IMR-90 (cell line): ENCODE results near the gene RORC. TPM values are rescaled to one million over a fixed set of nuclear protein-coding genes. Genes with fewer than 3 reads are reported as not detected.

Experiments used
- ATAC-seq: fragments of 200-7000 bp; cut with Tn5 transposase; 2 replicates; pipeline ENCODE4 v1.9.1; 2020; ENCODE audit warnings: low read depth, mild to moderate bottlenecking, moderate library complexity
- BruUV-seq: library from RNA; stranded (reverse); fragments of 400-500 nt; replicated peaks from 2 replicates; lab custom pipeline; 2021; lab: Mats Ljungman, UMichigan
- CTCF ChIA-PET: fragments of 300-600 bp; formaldehyde crosslinking; extraction: SDS; loops from one replicate; lab custom pipeline; 2021; ENCODE audit warnings: antibody characterized with exemption; lab: Yijun Ruan, JAX
- POLR2A ChIA-PET: fragments of 300-600 bp; sonication (Branson Sonifier 250); formaldehyde crosslinking; loops from one replicate; lab custom pipeline; 2022; ENCODE audit warnings: antibody characterized with exemption; ENCODE audit not compliant: unreplicated experiment; lab: Charles Lee
- DNase-seq: peaks from one replicate; pipeline ENCODE4 v3.0.0; 2013
- H2AFZ ChIP-seq: replicated peaks from 2 replicates; pipeline ENCODE3; 2013; ENCODE audit warnings: low read length, mild to moderate bottlenecking; ENCODE audit not compliant: poor library complexity
- H2AK5ac ChIP-seq: 2 replicates; pipeline ENCODE4 v1.6.1; 2013; ENCODE audit warnings: low read depth, low read length, inconsistent platforms
- H2AK9ac ChIP-seq: replicated peaks from 2 replicates; pipeline ENCODE3; 2013; ENCODE audit warnings: mild to moderate bottlenecking, low read depth, low read length, moderate library complexity; ENCODE audit not compliant: poor library complexity
- H2BK120ac ChIP-seq: 2 replicates; pipeline ENCODE4 v1.6.1; 2013; ENCODE audit warnings: low read depth, low read length, inconsistent platforms
- H2BK15ac ChIP-seq: 3 replicates; pipeline ENCODE4 v1.6.1; 2013; ENCODE audit warnings: low read depth, low read length, inconsistent platforms
- H2BK20ac ChIP-seq: 2 replicates; pipeline ENCODE4 v1.6.1; 2013; ENCODE audit warnings: low read depth, mild to moderate bottlenecking, inconsistent platforms, low read length, moderate library complexity
- H2BK5ac ChIP-seq: 2 replicates; pipeline ENCODE4 v1.6.1; 2013; ENCODE audit warnings: mild to moderate bottlenecking, low read depth, low read length, inconsistent platforms; ENCODE audit not compliant: poor library complexity, severe bottlenecking
- H3K14ac ChIP-seq: replicated peaks from 2 replicates; pipeline ENCODE4 v1.6.1; 2013; ENCODE audit warnings: low read depth, low read length, inconsistent platforms
- H3K18ac ChIP-seq: 2 replicates; pipeline ENCODE4 v1.6.1; 2013; ENCODE audit warnings: low read depth, low read length, control low read depth
- H3K23ac ChIP-seq: 2 replicates; pipeline ENCODE4 v1.6.1; 2013; ENCODE audit warnings: low read depth, low read length, inconsistent platforms
- H3K27ac ChIP-seq: 2 replicates; pipeline ENCODE4 v1.5.1; 2013; ENCODE audit warnings: mild to moderate bottlenecking, control low read depth, low read length; ENCODE audit not compliant: insufficient read depth
- H3K27me3 ChIP-seq: 2 replicates; pipeline ENCODE4 v1.6.1; 2013; ENCODE audit warnings: low read length; ENCODE audit not compliant: control insufficient read depth, insufficient read depth
- H3K36me3 ChIP-seq: 2 replicates; pipeline ENCODE4 v1.6.1; 2013; ENCODE audit warnings: low read length, mixed read lengths; ENCODE audit not compliant: control insufficient read depth, insufficient read depth
- H3K4ac ChIP-seq: 2 replicates; pipeline ENCODE4 v1.6.1; 2013; ENCODE audit warnings: low read depth, low read length, inconsistent platforms
- H3K4me1 ChIP-seq: 2 replicates; pipeline ENCODE4 v1.6.1; 2013; ENCODE audit warnings: low read length, mixed read lengths; ENCODE audit not compliant: control insufficient read depth, insufficient read depth
- H3K4me2 ChIP-seq: 2 replicates; pipeline ENCODE4 v1.6.1; 2013; ENCODE audit warnings: low read depth, mild to moderate bottlenecking, control low read depth, low read length, moderate library complexity
- H3K4me3 ChIP-seq: 2 replicates; pipeline ENCODE4 v1.5.1; 2013; ENCODE audit warnings: low read depth, mild to moderate bottlenecking, control low read depth, low read length, moderate library complexity; ENCODE audit not compliant: insufficient read depth
- H3K56ac ChIP-seq: 2 replicates; pipeline ENCODE4 v1.6.1; 2013; ENCODE audit warnings: low read length, inconsistent platforms; ENCODE audit not compliant: insufficient read depth; ENCODE audit errors: extremely low read depth
- H3K79me1 ChIP-seq, 2 experiments: 2 replicates each; pipeline ENCODE4 v1.6.1; 2013; ENCODE audit warnings: low read length in 2 of 2, inconsistent platforms in 1 of 2, low read depth in 1 of 2
- H3K9ac ChIP-seq: 2 replicates; pipeline ENCODE4 v1.6.1; 2013; ENCODE audit warnings: low read depth, low read length, control low read depth
- H3K9me1 ChIP-seq: 2 replicates; pipeline ENCODE4 v1.6.1; 2013; ENCODE audit warnings: low read length, inconsistent platforms; ENCODE audit not compliant: insufficient read depth
- H3K9me3 ChIP-seq: 2 replicates; pipeline ENCODE4 v1.6.1; 2013; ENCODE audit warnings: low read length; ENCODE audit not compliant: control insufficient read depth, insufficient read depth
- H4K20me1 ChIP-seq: 2 replicates; pipeline ENCODE4 v1.6.1; 2013; ENCODE audit warnings: low read length, inconsistent platforms; ENCODE audit not compliant: insufficient read depth
- H4K5ac ChIP-seq: 2 replicates; pipeline ENCODE4 v1.6.1; 2013; ENCODE audit warnings: mild to moderate bottlenecking, low read depth, low read length, control low read depth
- H4K8ac ChIP-seq, 2 experiments: 2 replicates each; pipeline ENCODE4 v1.6.1; 2013; ENCODE audit warnings: low read depth in 2 of 2, low read length in 2 of 2, control low read depth in 1 of 2, inconsistent platforms in 1 of 2
- H4K91ac ChIP-seq: 2 replicates; pipeline ENCODE4 v1.6.1; 2013; ENCODE audit warnings: low read depth, low read length, inconsistent platforms; ENCODE audit not compliant: insufficient read depth
- BHLHE40 ChIP-seq: fragments of 150-350 bp; IDR thresholded peaks from 2 replicates; pipeline ENCODE4 v1.6.1; 2016; ENCODE audit warnings: mild to moderate bottlenecking, low read depth, low read length
- CEBPB ChIP-seq: IDR thresholded peaks from 2 replicates; pipeline ENCODE4 v1.6.1; 2012; ENCODE audit warnings: low read depth, low read length, improper control_type of control experiment
- CHD1 ChIP-seq: IDR thresholded peaks from 2 replicates; pipeline ENCODE4 v1.6.1; 2012; ENCODE audit warnings: low read depth, low read length, improper control_type of control experiment
- CTCF ChIP-seq: conservative IDR thresholded peaks from 2 replicates; pipeline ENCODE4 v1.5.1; 2012; ENCODE audit warnings: mild to moderate bottlenecking, low read depth, low read length, improper control_type of control experiment
- ELK1 ChIP-seq: fragments of 150-350 bp; IDR thresholded peaks from 2 replicates; pipeline ENCODE4 v1.6.1; 2016; ENCODE audit warnings: low read depth, mild to moderate bottlenecking, low read length, moderate library complexity, borderline replicate concordance
- FOS ChIP-seq: fragments of 150-350 bp; IDR thresholded peaks from 2 replicates; pipeline ENCODE4 v1.6.1; 2016; ENCODE audit warnings: low read depth, low read length
- MAFK ChIP-seq: IDR thresholded peaks from 2 replicates; pipeline ENCODE4 v1.6.1; 2012; ENCODE audit warnings: low read depth, low read length, improper control_type of control experiment
- MAZ ChIP-seq: IDR thresholded peaks from 2 replicates; pipeline ENCODE4 v1.6.1; 2012; ENCODE audit warnings: low read depth, mild to moderate bottlenecking, low read length, improper control_type of control experiment, moderate library complexity, borderline replicate concordance
- NFE2L2 ChIP-seq: fragments of 150-350 bp; IDR thresholded peaks from 2 replicates; pipeline ENCODE4 v1.6.1; 2016; ENCODE audit warnings: low read depth, mild to moderate bottlenecking, low read length
- RAD21 ChIP-seq: IDR thresholded peaks from 2 replicates; pipeline ENCODE4 v1.6.1; 2012; ENCODE audit warnings: low read length, improper control_type of control experiment
- RCOR1 ChIP-seq: IDR thresholded peaks from 2 replicates; pipeline ENCODE4 v1.6.1; 2012; ENCODE audit warnings: mild to moderate bottlenecking, low read length, improper control_type of control experiment; ENCODE audit not compliant: insufficient replicate concordance
- RFX5 ChIP-seq: IDR thresholded peaks from 2 replicates; pipeline ENCODE4 v1.8.0; 2012; ENCODE audit warnings: low read depth, mild to moderate bottlenecking, low read length, moderate library complexity
- SMC3 ChIP-seq: fragments of 150-350 bp; IDR thresholded peaks from 2 replicates; pipeline ENCODE4 v1.6.1; 2016; ENCODE audit warnings: low read depth, mild to moderate bottlenecking, antibody characterized with exemption, low read length, moderate library complexity
- USF2 ChIP-seq: fragments of 150-350 bp; IDR thresholded peaks from 2 replicates; pipeline ENCODE4 v1.6.1; 2017; ENCODE audit warnings: mild to moderate bottlenecking, antibody characterized with exemption, low read length, low read depth
- WGBS, 2 experiments: methylation state at CpG; one replicate each; pipeline versions ENCODE4 v1.1.5 to v1.1.7; 2013; ENCODE audit warnings: missing lambda C conversion rate in 2 of 2; ENCODE audit not compliant: insufficient read length in 1 of 2; ENCODE audit errors: extremely low coverage in 2 of 2; 5-methylcytosine and 5-hydroxymethylcytosine counted together
- dilution Hi-C: fragments of 300-500 bp; cut with HindIII; formaldehyde crosslinking; loops from one replicate; pipeline ENCODE4 v1.14.3; 2018; ENCODE audit warnings: low sequenced_read_pairs; ENCODE audit not compliant: unreplicated experiment
- in situ Hi-C: fragments of 300-500 bp; cut with MboI; formaldehyde crosslinking; loops from 3 replicates; pipeline ENCODE4 v1.14.3; 2019; ENCODE audit warnings: low sequenced_read_pairs, inconsistent platforms, mixed read lengths
- intact Hi-C: fragments of 100-400 bp; cut with micrococcal nuclease; formaldehyde crosslinking; loops from 2 replicates; pipeline ENCODE4 v1.10.0; 2022
- polyA plus RNA-seq, 3 experiments: library from polyadenylated mRNA; depleted of rRNA; stranded (reverse); fragments of >200 nt; gene quantifications; 2 replicates each; pipeline ENCODE4 v1.2.3, GENCODE V29; 2012; ENCODE audit warnings: low replicate concordance in 1 of 3
- total RNA-seq: library from RNA; depleted of rRNA; stranded (reverse); fragments of >200 nt; gene quantifications from 2 replicates; pipeline ENCODE4 v1.2.3, GENCODE V29; 2012

RORC gene
- total and polyA plus RNA-seq, 2 of the 4 experiments (the other 2 are of a cell fraction) = not detected

- WGBS, 2 experiments = 100% methylated on average over 3 of the region's 26 CpGs; no CpG with 5 or more reads in 1 of the 2 experiments
- dilution Hi-C loops = no loop called here
Measured at GRCh38 chr1:151816548-151817352, 14.9 kb downstream of the RORC start.

More at GRCh38 chr1:151816548-151817352, 14.9 kb downstream of the RORC start:
- H2BK20ac ChIP-seq = no peak overlapping the region
- H3K56ac ChIP-seq = no peak overlapping the region
- no TSS peak for BruUV-seq
- in situ Hi-C loops (no loop called here), intact Hi-C loops (no loop called here)
- no peak overlapping the region for H3K14ac ChIP-seq
- no peak overlapping the region for H2AK5ac ChIP-seq
- no peaks in the 10 kb centered on the region for H3K9me1 ChIP-seq
- H3K36me3 ChIP-seq = no peaks in the 10 kb centered on the region
- H3K4me1 ChIP-seq = no peaks in the 10 kb centered on the region
- H4K8ac ChIP-seq = no peak overlapping the region
- H2BK5ac ChIP-seq = no peak overlapping the region
- no peaks in the 10 kb centered on the region for H3K79me1 ChIP-seq
- no peak overlapping the region for H2BK120ac ChIP-seq
- H3K4me3 ChIP-seq = no peak overlapping the region
- ChIA-PET CTCF (no interaction called here), POLR2A (no interaction called here)
- no peak overlapping the region for H3K23ac ChIP-seq
- peaks cover 69% of the 10 kb centered on the region for H3K27me3 ChIP-seq
- H3K9me3 ChIP-seq = no peaks in the 10 kb centered on the region
- H3K4me2 ChIP-seq = no peak overlapping the region
- H3K4ac ChIP-seq = no peak overlapping the region
- H4K91ac ChIP-seq = no peak overlapping the region
- no peak overlapping the region for H3K27ac ChIP-seq
- no peak overlapping the region for H2BK15ac ChIP-seq
- DNase-seq = no peak
- no peaks in the 10 kb centered on the region for H4K20me1 ChIP-seq
- ATAC-seq = no peak
- no peak overlapping the region for H2AK9ac ChIP-seq
- TF ChIP-seq MAZ (no peak), SMC3 (no peak), RAD21 (no peak), RCOR1 (no peak), RFX5 (no peak), CEBPB (no peak), MAFK (no peak), CHD1 (no peak), USF2 (no peak), ELK1 (no peak), CTCF (no peak), NFE2L2 (no peak), FOS (no peak), BHLHE40 (no peak)
- H3K18ac ChIP-seq = no peak overlapping the region
- H2AFZ ChIP-seq = no peak overlapping the region
- no peak overlapping the region for H3K9ac ChIP-seq
- H4K5ac ChIP-seq = no peak overlapping the region
